Activated gamma-delta T cell treated with Interleukin-2 at 50 U/mL for 16 hours (primary cell): ENCODE data around the gene NUDT5.
A peak's percentile ranks its signal among the peaks of the same experiment; 100 is the strongest.

Experiments
- DNase-seq: peaks from one replicate; pipeline ENCODE4 v3.0.0-alpha.2; 2020

NUDT5 gene

GRCh38 chr10:12162927-12163326 lies 32.8 kb downstream of the NUDT5 start:
- DNase-seq: no peak

- no peak for DNase-seq
These were observed 35.0 kb downstream of the NUDT5 start for GRCh38 chr10:12160664-12161063.

GRCh38 chr10:12158111-12158510 lies 37.6 kb downstream of the NUDT5 start:
- no peak for DNase-seq

GRCh38 chr10:12156367-12157123 lies 39.1 kb downstream of the NUDT5 start:
- DNase-seq: no peak

- no peak for DNase-seq
These were observed 41.2 kb downstream of the NUDT5 start for GRCh38 chr10:12154516-12154915.

- DNase-seq: no peak
These were observed 45.5 kb downstream of the NUDT5 start for GRCh38 chr10:12150163-12150562.

- no peak for DNase-seq
These were observed 51.2 kb downstream of the NUDT5 start for GRCh38 chr10:12144538-12144937.

- no peak for DNase-seq
These were observed 55.7 kb downstream of the NUDT5 start for GRCh38 chr10:12140038-12140437.

- DNase-seq: no peak
These were observed 60.1 kb downstream of the NUDT5 start for GRCh38 chr10:12135631-12136030.

GRCh38 chr10:12130237-12130872 lies 65.3 kb downstream of the NUDT5 start:
- DNase-seq: peak; percentile 19

- peak; percentile 97 for DNase-seq
These were observed 66.2 kb downstream of the NUDT5 start, which contains the start of gene SEC61A2 for GRCh38 chr10:12129222-12130111. SEC61A2 (plus strand) TSS chr10:12129677; CDS start chr10:12129788, 111 bp downstream.

- no peak for DNase-seq
These were observed 74.0 kb downstream of the NUDT5 start for GRCh38 chr10:12121673-12122072.
